Coronary artery (tissue), 2 donors: Measurements from ENCODE around the gene UPF3B.
A peak's percentile ranks its signal among the peaks of the same experiment; 100 is the strongest.
"Not testable (repeated sequence)": the region's sequence is repeated elsewhere in the genome, so short reads cannot be mapped to it uniquely, and the experiment has no call there.

Source experiments
- DNase-seq: peaks from one replicate; pipeline ENCODE4 v3.0.0-alpha.2; 2017; ENCODE audit warnings: low spot score
- H3K27ac ChIP-seq, 2 donors: fragments of 200-600 bp; sonication (generic); one replicate each; pipeline ENCODE4 v1.5.1; 2016 to 2019
- H3K4me3 ChIP-seq: fragments of 200-600 bp; sonication (generic); 2 replicates; pipeline ENCODE4 v1.5.1; 2016; ENCODE audit warnings: mild to moderate bottlenecking, moderate library complexity
- CTCF ChIP-seq: fragments of 200-600 bp; sonication (generic); IDR thresholded peaks from one replicate; pipeline ENCODE4 v1.5.1; 2019; ENCODE audit warnings: antibody characterized with exemption

Gene UPF3B

DNA sequence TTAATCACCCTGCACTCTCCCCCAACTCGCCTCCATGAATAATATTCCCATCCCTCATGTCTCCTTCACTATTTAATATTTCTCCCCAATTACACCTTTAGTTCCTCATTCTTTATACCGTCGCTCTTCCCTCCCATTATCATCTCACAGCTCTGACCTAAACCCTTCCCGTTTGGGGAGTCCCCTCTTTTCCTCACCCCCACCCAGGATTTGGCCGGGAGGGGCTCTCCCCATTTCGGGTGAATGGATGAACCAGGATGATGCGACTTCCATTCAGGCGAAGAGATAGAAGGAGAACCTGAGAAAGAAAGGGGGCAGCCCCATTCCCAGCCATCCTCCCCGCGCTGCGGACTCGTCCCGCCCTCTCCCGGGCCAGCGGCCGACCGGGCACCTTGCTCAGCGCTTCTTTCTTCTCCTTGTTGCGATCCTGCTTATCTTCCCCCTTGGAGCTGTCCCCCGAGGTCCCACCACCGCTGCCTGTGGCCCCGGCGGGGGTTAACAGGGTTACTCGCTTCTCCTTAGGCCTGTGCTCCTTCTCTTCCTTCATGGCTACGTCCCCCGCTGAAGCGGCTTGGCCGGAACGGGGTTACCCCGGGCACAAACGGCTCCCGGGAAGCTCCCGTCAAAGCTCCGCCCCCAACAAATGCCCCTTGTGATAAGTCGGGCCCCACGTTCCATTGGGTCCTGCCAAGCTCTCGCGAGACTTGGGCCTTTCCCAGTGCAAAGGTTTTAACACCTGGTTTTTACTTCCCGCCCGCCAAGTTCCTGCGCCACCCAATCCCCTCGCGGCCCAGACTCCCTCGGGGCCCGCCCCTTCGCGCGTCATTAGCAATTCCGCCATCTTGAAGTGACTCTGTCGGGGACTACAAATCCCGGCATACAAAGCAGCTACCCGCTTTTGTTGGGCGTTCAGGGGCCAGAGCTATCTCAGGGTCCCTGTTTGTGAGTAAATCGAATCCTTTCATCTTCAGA, at the start of gene UPF3B:
UPF3B (minus strand) TSS at position 582 of the 972 bp plus-strand sequence; CDS start at position 547, 35 bp downstream.
- peak within 1 kb of the TSS; percentile 69 to 88 for H3K27ac ChIP-seq
- TF ChIP-seq CTCF = no peak
- peak; percentile 97 for DNase-seq
- peak within 1 kb of the TSS; percentile 78 for H3K4me3 ChIP-seq

DNA sequence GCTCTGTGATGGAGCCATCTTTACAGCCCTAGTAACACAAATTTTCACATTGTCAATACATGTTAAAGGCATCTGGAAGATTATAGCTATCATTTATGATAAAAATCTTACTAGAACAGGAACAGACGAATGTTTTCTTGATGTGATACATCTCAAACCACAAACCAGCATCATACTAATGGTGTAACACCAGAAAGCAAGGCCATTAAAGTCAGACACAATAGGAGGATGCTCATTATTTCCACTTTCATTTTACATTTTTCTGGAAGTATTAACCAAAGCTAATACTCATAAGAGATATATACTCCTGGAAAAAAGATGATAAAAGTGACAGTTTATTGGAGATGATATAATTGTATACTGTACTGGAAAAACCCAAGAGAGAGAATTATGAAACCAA, 48.2 kb upstream of the UPF3B start:
- H3K27ac ChIP-seq = no peak overlapping the region
- DNase-seq = no peak
- TF ChIP-seq CTCF = no peak
- H3K4me3 ChIP-seq = no peak overlapping the region

- no peak for TF ChIP-seq CTCF
- no peak overlapping the region for H3K27ac ChIP-seq
- DNase-seq = no peak
- H3K4me3 ChIP-seq = no peak overlapping the region
Observed at GRCh38 chrX:119899125-119899524, 46.4 kb upstream of the UPF3B start.

DNA sequence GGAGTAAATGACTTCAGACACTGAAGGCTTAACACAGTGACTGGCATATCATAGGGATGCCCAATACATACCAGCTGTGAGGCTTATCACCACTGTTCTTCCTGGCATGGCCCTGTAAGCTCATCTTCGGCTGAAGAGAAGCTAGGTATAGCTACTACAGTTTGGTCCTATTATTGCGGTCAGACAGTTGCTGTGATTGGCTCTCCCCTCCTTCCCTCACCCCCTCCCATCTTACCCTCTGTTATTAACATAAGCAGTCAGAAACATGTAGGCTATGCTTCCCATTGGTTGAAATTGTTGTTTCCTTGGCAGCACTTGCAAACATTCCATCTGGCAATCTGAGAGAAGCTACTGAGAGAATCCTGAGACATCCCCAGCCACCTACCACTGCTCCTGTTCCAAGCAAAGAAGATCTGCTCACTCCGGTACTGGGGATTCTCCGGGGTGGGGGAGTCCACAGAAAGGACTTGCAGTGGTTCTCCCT, 43.1 kb upstream of the UPF3B start, which contains the start of gene AKAP14:
AKAP14 (plus strand) TSS at position 51 of the 484 bp plus-strand sequence. CDS start 7,331 bp downstream, outside the sequence.
- no peak for TF ChIP-seq CTCF
- no peak within 1 kb of the TSS for H3K27ac ChIP-seq
- no peak within 1 kb of the TSS for H3K4me3 ChIP-seq
- DNase-seq = no peak

DNA sequence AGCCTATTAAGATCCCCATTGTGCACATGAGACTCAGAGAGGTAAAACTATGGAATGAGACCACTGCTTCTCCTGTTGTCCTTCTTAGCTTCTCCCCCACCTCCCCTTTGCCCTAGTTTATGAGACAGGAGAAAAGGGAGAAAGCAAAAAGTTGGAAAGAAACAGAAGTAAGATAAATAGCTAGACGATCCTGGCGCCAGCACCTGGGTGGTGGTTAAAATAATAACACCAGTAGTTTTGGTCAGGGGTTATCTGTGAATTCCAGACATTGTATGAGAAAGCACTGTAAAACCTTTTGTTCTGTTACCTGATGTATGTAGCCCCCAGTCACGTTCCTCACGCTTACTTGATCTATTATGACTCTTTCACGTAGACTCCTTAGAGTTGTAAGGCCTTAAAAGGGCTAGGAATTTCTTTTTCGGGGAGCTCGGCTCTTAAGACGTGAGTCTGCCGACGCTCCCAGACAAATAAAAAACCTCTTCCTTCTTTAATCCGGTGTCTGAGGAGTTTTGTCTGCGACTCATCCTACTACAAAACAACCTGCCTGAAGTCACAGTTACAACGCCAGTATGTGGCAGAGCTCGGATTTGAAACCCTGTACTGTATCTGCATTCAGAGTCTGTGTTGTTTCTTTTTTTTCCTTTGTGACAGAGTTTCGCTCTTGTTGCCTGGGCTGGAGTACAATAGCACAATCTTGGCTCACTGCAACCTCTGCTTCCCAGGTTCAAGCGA, 39.4 kb upstream of the UPF3B start:
- not testable (repeated sequence) for DNase-seq, H3K27ac ChIP-seq, H3K4me3 ChIP-seq

- H3K27ac ChIP-seq, DNase-seq, H3K4me3 ChIP-seq: not testable (repeated sequence)
Observed at GRCh38 chrX:119890626-119891025, 37.9 kb upstream of the UPF3B start.

- DNase-seq = no peak
- no peak for TF ChIP-seq CTCF
- peak overlapping the region; percentile 38 for H3K4me3 ChIP-seq
- H3K27ac ChIP-seq = no peak overlapping the region
Observed at GRCh38 chrX:119887721-119888425, 35.1 kb upstream of the UPF3B start.
